Colonic mucosa (tissue), 4 donors: Measurements from ENCODE around the gene CIDEA. TPM values are rescaled to one million over a fixed set of nuclear protein-coding genes. Genes with fewer than 3 reads are reported as not detected.
"Not testable (repeated sequence)": the region's sequence is repeated elsewhere in the genome, so short reads cannot be mapped to it uniquely, and the experiment has no call there.

Experiments
- DNase-seq: peaks from one replicate; pipeline ENCODE4 v3.0.0-alpha.2; 2020
- H3K27ac ChIP-seq: fragments of 200-600 bp; one replicate; pipeline ENCODE4 v1.8.0; 2021
- H3K27me3 ChIP-seq: fragments of 200-600 bp; one replicate; pipeline ENCODE4 v1.8.0; 2021
- H3K36me3 ChIP-seq: fragments of 200-600 bp; one replicate; pipeline ENCODE4 v1.8.0; 2021
- H3K4me1 ChIP-seq: fragments of 200-600 bp; one replicate; pipeline ENCODE4 v1.8.0; 2021; ENCODE audit warnings: mild to moderate bottlenecking
- H3K4me3 ChIP-seq: fragments of 200-600 bp; one replicate; pipeline ENCODE4 v1.8.0; 2021
- H3K9ac ChIP-seq, 2 donors: one replicate each; pipeline ENCODE4 v1.7.0; 2013; ENCODE audit warnings: control low read depth in 2 of 2, low read depth in 2 of 2, low read length in 2 of 2
- H3K9me3 ChIP-seq: fragments of 200-600 bp; one replicate; pipeline ENCODE4 v1.8.0; 2021
- CTCF ChIP-seq: fragments of 200-600 bp; IDR thresholded peaks from one replicate; pipeline ENCODE4 v1.8.0; 2022; ENCODE audit warnings: antibody characterized with exemption, mild to moderate bottlenecking
- intact Hi-C: fragments of 100-400 bp; cut with DNase I; formaldehyde crosslinking; loops from one replicate; pipeline ENCODE4 v1.14.1; 2022
- total RNA-seq, 2 donors: library from RNA; stranded (reverse); fragmentation: NEBNext Ultra II Directional in 1 of 2; extraction: Animal tissue kit (Norgen Biotek cat#: 25700) in 1 of 2; gene quantifications; one replicate each; pipeline ENCODE4 v1.2.1, GENCODE V29; 2021
- donor health status: healthy.
- donor health status: DM: no; HTN: no; CAD: no.
- donor health status: DM: no; HTN: no; CAD: no.

CIDEA gene
- total RNA-seq, 2 donors from 2014 or later = not detected

DNA sequence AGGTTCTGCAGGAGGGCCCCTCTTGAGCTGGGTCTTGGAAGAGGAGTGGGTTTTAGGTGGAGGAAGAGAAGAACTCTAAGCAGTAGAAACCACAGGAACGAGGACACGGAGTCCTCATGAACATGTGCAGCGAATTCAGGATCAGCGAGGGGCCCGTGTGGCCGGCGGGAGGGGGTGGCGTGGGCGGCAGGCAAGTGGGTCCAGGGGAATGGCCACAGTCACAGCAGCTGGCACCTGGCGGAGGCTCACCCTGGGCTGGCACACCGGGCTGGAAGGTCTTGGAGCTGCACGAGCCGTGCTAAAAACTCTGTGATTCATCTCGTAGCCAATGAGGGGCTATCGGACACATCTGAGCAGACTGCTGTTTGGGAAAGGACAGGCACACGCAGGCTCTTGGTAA is 18.0 kb upstream of the CIDEA start:
- H3K4me3 ChIP-seq = no peak overlapping the region
- intact Hi-C loops = loop anchor here (2.0 kb wide), 1 partner anchor 143 kb away; the partner anchor contains the start of gene ANKRD62

DNA sequence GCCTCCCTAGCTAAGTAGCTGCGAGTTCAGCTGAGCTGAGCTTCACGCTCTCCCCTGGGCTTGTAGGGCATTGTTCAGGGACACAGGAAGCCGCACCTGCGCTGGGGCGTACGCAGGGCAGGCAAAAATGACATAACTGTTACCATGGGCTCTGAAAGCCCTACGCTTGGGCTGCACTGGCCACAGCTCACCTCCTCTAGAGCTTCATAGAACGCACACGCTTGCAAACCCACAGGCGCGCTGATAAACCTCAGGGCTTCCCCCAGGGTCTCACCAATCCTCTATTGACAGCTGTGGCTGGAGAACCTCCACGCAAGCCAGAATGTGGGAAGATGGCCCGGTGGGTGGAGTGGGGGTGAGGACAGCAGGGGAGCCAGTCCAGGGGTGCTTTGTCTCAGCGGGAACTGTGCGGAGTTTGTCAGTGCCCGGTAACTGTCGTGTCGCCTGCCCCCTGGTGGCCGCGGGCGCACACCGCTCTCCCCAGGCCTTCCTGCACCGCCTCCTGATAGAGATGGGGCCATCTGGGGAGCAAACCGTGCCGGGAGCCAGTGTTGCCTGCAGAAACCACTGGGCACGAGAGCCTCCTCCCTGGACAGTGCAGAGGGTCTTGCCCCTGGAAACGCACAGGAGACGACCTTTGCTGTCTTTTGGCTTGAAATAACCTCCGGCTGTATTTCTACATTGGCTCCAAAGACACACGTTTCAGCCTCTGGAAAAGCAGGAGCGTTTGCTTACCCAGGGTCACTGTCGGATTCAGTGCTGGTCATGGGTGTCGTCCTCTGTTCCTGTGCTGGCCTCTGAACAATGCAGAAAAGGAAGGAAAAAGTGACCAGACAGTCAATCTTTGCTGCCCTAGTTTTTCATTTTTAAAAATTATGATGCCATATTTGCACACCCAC is 17.0 kb upstream of the CIDEA start:
- Histone ChIP-seq H3K4me1 (no peaks in the 10 kb centered on the region), H3K27ac (no peak overlapping the region), H3K4me3 (no peak overlapping the region), H3K27me3 (no peaks in the 10 kb centered on the region), H3K36me3 (no peaks in the 10 kb centered on the region), H3K9ac (no peak overlapping the region), H3K9me3 (no peaks in the 10 kb centered on the region)
- intact Hi-C loops = loop anchor here (2.0 kb wide), 1 partner anchor 144 kb away; the partner anchor contains the start of gene ANKRD62
- DNase-seq = peak; percentile 75
- peak; percentile 82 for TF ChIP-seq CTCF

More for the DNA sequence above, 18.0 kb upstream of the CIDEA start:
- Histone ChIP-seq H3K27ac (no peak overlapping the region), H3K9me3 (no peaks in the 10 kb centered on the region), H3K9ac (no peak overlapping the region), H3K27me3 (no peaks in the 10 kb centered on the region), H3K36me3 (no peaks in the 10 kb centered on the region), H3K4me1 (no peaks in the 10 kb centered on the region)
- TF ChIP-seq CTCF = no peak
- no peak for DNase-seq

DNA sequence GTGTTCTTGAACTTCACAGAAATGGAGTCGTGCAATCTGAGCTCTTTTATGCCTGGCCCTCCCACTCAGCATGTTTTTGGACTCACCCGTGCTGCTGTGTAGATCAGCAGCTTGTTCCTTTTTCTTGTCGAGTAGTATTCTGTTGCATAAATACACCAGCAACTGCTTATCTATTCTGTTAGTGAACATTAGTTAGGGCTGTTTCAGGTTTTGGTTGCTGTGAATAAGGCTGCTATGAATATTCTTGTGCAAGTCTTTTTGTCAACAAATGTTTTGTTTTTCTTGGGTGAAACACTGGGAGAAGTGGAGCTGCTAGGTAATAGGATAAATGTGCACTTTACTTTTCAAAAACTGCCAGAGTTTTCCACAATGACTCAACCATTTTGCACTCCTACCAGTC is 15.3 kb upstream of the CIDEA start:
- TF ChIP-seq CTCF = no peak
- Histone ChIP-seq H3K4me1 (no peaks in the 10 kb centered on the region), H3K9me3 (no peaks in the 10 kb centered on the region), H3K27me3 (no peaks in the 10 kb centered on the region), H3K4me3 (no peak overlapping the region), H3K27ac (no peak overlapping the region), H3K36me3 (no peaks in the 10 kb centered on the region), H3K9ac (no peak overlapping the region)
- intact Hi-C loops = no loop called here
- DNase-seq = no peak

- H3K4me3 ChIP-seq = no peak overlapping the region
- intact Hi-C loops = no loop called here
- no peak for TF ChIP-seq CTCF
- no peaks in the 10 kb centered on the region for H3K27me3 ChIP-seq
- no peaks in the 10 kb centered on the region for H3K36me3 ChIP-seq
- H3K27ac ChIP-seq = no peak overlapping the region
- no peak for DNase-seq
- H3K9ac ChIP-seq = no peak overlapping the region
- no peaks in the 10 kb centered on the region for H3K4me1 ChIP-seq
- H3K9me3 ChIP-seq = no peaks in the 10 kb centered on the region
Measured at GRCh38 chr18:12239431-12239830, 14.7 kb upstream of the CIDEA start.

DNA sequence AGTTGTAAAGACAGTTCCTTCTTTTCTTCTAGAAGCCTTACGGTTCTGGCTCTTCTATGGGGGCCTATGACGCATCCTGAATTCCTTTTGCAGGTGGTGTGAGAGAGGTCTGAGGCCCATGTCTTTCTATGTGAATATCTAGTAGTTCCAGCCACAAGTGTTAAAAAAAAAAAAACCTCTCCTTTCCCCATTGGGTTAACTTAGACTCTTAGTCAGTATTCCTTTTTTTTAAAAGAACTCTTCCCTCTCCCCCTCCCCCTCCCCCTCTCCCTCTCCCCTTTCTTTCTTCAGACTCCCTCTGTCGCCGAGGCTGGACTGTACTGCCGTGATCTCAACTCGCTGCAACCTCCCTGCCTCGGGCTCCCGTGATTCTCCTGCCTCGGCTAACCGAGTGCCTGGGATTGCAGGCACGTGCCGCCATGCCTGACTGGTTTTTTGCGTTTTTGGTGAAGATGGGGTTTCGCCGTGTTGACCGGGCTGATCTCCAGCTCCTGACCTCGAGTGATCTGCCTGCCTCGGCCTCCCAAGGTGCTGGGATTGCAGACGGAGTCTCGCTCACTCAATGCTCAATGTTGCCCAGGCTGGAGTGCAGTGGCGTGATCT is 11.4 kb upstream of the CIDEA start:
- no peak for TF ChIP-seq CTCF
- Histone ChIP-seq H3K27ac (no peak overlapping the region), H3K4me1 (no peaks in the 10 kb centered on the region), H3K9ac (no peak overlapping the region), H3K27me3 (no peaks in the 10 kb centered on the region), H3K4me3 (no peak overlapping the region), H3K36me3 (no peaks in the 10 kb centered on the region), H3K9me3 (no peaks in the 10 kb centered on the region)
- intact Hi-C loops = no loop called here
- no peak for DNase-seq

DNA sequence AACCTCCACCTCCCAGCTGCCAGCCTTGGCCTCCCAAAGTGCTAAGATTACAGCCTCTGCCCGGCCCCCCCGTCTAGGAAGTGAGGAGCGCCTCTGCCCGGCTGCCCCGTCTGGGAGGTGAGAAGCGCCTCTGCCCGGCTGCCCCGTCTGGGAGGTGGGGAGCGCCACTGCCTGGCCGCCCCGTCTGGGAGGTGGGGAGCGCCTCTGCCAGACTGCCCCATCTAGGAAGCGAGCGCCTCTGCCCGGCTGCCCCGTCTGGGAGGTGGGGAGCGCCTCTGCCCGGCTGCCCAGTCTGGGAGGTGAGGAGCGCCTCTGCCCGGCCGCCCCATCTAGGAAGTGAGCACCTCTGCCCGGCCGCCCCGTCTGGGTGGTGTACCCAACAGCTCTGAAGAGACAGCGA is 10.9 kb upstream of the CIDEA start:
- H3K27me3 ChIP-seq, H3K36me3 ChIP-seq, H3K4me1 ChIP-seq, DNase-seq, H3K27ac ChIP-seq, H3K9me3 ChIP-seq, intact Hi-C loops, H3K9ac ChIP-seq, H3K4me3 ChIP-seq: not testable (repeated sequence)
